ENCODE measurements around the gene CPA5. TPM values are rescaled to one million over a fixed set of nuclear protein-coding genes. Genes with fewer than 3 reads are reported as not detected.
"Not testable (repeated sequence)": the region's sequence is repeated elsewhere in the genome, so short reads cannot be mapped to it uniquely, and the experiment has no call there.

Gene CPA5, protein sequence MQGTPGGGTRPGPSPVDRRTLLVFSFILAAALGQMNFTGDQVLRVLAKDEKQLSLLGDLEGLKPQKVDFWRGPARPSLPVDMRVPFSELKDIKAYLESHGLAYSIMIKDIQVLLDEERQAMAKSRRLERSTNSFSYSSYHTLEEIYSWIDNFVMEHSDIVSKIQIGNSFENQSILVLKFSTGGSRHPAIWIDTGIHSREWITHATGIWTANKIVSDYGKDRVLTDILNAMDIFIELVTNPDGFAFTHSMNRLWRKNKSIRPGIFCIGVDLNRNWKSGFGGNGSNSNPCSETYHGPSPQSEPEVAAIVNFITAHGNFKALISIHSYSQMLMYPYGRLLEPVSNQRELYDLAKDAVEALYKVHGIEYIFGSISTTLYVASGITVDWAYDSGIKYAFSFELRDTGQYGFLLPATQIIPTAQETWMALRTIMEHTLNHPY
- polyA plus RNA-seq (ENCODE audit: insufficient read length), result not detected
- long read RNA-seq, donor 1, result 0 reads
- long read RNA-seq, donor 2, result 0 reads
- long read RNA-seq, donor 3, result 0 reads
- long read RNA-seq, donor 4, result 0 reads
- long read RNA-seq, donor 5, result 0 reads
- long read RNA-seq, donor 6, result 0 reads
- long read RNA-seq, donor 7, result 0 reads
- long read RNA-seq, donor 8, result 0 reads

DNA sequence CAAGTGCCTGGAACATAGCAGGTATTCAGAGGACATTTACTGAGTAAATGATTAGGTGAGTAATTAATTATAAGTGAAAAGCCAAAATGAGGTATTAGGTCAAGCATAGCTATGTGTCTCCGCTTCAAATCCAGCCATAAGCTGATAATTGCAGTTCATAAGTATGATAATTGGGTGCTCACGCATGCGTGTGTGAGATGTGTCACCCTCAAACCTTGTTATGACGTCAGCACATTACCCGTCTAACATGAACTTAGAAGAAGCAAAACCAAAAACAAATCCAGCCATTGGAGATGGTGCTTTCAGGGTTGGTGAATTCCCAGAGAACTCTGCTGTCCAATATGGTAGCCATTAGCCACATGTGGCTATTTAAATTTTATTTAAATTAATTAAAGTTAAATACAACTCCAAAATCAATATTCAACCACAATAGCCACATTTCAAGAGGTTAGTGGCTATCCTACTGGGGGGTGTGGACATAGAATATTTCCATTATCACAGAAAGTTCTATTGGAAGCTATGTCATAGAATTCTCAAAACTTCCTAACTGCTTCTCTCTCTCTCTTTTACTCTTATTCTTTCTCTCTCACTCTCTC lies at the start of gene CPA5:
CPA5 (plus strand) TSS at position 546 of the 596 bp plus-strand sequence. CDS start 1,670 bp downstream, outside the sequence.
- no peak for DNase-seq

DNA sequence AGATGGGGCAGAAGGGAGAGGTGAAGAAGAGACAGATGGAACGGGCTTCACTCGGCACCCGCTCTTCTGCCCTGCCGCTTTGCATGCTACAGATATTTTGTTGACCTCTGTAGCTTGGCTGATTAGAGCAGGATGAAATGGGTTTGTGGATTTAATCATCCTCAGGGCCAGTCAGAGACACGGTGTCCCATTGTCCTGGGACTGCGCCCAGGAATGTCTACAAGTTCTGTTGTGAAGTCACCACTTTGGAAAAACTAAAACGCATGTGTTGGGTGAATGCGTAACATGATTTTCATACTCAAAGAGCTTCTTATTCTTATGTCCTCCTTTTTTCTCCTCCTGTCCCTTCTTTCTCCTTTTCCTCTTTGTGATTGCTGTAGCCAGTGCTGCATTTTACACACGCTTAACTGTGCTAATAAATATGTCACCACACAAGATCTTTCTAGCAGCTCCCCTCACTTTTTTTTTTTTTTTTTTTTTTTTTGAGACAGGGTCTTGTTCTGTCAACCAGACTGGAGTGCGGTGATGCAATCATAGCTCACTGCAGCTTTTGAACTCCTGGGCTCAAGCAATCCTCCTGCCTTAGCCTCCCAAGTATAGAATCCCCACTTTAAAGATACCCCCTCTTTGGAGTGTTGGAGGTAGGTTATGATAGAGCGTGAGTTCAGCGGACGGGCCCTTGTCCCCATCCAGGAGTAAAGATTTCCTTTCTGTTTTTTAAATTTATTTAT lies 48.2 kb upstream of the CPA5 start:
- DNase-seq, result no peak

DNA sequence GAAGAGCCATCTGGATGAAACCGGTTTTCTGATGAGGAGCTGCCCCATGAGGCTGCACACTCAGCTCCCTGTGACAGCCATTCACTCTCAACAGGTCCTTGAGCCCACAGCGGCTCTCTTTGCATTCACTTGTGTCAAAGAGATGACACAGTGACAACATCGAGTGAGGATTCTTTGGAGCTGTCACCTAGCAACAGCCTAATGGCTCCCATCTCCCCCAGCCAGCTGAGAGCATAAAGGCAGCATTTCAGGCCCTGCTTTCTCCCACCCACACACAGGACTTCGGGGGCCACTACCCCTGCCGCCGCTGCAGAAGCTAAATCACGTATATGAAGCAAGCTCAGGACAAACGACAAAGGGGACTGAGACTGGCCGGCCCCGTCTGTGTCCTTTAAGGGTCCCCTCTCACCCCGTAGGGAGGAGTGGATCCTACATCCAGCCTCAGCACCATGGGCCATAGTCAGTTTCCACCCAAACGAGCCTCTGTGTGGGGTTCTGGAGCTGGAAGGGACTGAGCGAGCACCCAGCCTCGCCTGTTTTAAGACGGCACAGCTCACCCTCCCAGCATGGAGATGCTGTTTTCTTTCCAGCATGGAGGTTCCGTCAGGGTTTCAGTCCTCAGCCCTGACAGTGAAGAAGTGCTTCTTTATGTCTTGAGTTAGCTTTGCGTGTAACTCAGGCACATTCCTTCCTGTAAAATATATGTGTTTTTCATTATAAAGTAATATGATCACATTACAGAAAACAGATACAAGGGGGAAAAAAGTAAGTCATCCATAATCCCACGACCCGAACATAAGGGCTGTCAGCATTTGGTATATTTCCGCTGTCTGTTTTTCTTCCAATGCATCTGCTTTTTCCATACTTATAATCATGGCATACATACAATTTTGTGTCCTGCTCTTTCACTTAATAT lies 46.7 kb upstream of the CPA5 start:
- no peak for DNase-seq

DNA sequence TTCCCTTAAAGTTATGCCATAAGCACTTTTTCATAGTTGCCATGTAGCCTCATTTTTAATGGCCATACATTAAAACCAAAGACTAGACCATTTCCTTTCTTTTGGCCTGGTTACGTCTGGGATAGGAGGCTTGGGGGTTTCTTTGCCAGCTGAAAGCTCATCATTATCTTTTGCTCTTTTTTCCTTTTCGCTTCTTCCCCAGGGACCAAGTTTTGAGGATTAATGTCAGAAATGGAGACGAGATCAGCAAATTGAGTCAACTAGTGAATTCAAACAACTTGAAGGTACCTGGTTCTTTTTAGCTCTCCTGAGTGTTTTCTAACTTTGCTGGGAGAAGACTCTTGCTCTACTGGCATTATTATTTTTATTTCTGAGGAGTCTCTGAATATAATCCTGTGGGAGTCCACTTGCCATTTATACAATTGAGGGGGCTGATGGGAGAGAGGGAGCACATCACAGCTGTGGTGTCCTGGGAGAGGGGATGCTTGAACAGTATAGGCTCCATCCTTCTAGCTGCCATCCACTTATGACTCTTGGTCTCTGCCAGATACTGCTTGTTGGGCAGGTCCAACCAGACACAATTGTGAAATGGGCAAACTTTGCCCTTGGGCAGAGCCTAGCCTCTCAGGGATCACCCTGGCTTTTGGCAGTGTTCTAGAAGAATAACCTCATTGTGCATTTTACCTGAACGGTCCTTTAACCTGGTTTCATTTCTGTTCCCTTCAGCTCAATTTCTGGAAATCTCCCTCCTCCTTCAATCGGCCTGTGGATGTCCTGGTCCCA lies 45.9 kb upstream of the CPA5 start:
- DNase-seq, result no peak

DNA sequence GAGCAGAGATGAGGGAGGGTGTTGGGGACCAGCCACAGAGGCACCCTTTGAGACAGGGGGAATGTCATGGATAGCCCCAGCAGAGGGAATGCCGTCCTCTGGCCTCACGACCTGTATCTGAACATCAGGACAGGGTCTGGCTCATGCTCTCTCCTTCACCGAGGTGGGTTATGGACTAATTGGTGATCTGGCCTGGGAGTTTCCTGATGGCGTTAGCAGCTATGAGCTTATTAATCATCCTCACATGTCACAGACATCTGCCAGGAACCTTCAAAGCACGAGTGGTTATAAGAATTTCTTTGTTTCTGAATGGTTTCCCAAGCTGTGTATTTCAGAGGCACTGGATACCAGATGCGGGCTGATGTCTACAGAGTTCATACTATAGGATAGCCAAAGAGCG lies 44.8 kb upstream of the CPA5 start:
- DNase-seq, result no peak

DNA sequence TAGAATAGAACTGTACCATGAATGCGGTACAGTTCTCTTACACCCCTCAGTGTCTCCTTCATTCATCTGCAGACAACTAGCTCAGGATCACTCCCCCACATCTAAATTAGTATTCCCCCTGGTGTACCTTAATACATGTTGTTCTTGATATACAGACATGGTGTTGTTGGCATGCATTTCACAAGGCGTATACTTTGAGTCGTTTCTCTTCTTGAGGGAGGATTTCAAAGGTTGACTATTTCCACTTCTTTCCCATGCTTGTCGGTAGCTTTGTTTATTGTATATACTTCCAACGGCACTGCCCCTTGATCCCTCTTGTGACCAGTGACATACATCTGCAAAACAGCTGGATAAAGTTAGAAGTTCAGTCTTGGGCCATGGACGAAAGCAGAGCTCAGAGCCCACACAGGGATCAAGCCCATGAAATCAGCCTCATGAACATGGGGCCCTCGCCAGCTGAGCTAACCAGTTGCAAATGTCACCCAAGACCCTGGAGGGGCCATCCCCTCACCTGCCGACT lies 43.1 kb upstream of the CPA5 start:
- DNase-seq, result peak; percentile 64

DNA sequence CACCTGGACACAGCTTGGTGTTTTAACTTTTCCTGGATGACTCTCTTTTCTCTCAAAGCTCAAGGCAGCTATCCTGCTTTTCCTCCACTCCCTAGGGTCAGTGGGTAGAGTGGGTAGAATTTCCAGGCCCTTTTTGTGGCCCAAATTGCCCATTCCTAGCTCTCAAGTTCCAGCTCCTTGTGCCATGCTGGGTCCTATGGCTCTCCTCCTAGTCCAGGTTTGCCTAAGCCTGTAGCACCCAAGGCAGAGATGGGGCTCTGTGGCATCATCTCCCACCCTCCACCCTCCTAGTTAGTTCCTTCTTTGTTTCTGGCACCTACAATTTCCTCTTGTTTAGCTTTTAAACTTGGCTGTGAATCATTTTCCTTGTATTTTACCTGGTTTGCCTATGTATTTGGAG lies 42.0 kb upstream of the CPA5 start:
- no peak for DNase-seq

DNA sequence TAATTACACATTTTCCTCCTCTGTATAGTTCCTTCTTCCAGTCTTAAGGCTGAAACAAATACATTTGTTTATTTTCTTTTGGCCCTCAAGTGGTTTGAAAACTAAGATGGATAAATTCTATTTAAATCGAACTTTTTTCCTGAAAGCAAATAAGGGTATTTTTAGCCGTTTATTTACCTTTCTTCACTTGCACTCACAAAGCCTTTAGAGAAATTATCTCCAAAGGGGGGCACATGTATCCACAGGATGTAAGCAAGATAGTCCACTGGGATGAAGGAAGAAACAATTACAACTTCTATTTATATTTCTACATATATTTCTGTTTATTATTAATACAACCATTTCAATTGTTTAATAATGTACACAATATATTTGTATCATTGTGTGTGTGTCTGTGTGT lies 41.5 kb upstream of the CPA5 start:
- DNase-seq, result no peak

DNA sequence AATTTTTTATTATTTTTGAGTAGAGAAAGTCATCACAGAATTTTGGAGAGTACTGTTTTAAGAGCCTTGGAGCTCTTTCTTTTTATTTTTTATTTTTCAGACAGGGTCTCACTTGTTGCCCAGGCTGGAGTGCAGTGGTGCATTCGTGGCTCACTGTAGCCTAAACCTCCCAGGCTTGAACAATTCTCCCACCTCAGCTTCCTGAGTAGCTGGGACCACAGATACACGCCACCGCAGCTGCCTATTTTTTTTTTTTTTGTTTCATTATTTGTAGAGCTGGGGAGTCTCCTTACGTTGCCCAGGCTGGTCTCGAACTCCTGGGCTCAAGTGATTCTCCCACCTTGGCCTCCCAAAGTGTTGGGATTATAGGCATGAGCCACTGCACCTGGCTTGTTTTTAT lies 41.1 kb upstream of the CPA5 start:
- no peak for DNase-seq

DNA sequence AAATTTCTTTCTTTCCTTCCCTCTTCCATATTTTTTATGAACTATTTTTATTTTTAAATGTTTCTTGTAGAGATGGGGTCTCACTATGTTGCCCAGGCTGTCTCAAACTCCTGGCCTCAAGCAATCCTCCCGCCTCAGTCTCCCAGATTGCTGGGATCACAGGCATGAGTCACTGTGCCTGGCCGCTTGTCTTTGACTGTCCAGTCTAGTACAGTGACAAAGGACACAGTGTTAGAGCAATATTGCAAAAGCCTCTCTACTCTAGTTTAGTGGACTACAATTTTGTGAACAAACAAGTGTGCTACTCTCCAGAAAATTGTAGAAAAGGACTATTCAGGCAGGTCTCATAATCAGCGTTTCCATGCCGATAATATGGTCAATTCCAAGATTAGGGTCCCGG lies 40.6 kb upstream of the CPA5 start:
- DNase-seq, result no peak

DNA sequence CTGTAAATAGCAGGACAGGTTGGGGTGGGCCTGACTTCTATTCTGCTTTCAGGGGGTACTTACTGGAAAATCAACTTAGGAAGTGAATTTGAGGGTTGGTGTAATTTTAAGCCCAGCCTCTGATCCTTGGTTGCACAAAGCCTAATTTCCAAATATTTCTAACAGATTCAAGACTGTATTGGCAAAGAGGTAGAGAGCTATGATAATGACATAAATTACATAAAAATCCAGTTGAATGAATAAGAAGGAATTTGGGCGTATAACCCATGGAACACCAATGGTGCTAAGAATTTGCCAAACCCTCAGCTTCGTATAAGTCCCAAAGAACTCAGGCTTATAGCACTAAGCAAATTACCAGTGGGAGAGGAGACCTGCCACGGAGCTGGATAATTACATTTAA lies 39.7 kb upstream of the CPA5 start:
- no peak for DNase-seq

DNA sequence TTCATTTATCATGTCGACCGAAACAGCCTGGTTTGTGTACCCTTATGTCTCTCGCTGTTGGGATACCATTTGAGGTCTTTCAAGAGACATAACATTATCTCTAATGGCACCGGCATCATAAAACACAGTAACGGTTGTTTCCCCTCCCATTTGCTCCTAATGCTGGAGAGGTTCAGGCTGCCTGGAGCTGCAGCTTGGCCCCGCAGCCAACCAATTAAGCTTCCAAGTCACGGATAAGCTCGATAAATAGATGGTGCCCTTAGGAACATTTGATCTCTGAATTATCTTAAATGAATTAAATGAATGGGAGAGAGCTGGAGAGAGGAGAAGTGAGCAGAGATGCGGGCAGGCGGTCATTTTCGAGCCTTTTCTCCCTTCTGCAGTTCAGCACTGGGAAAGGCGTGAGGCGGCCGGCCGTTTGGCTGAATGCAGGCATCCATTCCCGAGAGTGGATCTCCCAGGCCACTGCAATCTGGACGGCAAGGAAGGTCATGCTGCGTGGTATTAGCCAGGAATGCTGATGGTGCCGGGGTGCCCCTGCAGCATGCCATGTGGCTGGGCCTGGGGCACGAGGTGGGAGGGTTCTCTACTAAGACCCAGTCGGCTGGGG lies 39.1 kb upstream of the CPA5 start:
- DNase-seq, result no peak

DNA sequence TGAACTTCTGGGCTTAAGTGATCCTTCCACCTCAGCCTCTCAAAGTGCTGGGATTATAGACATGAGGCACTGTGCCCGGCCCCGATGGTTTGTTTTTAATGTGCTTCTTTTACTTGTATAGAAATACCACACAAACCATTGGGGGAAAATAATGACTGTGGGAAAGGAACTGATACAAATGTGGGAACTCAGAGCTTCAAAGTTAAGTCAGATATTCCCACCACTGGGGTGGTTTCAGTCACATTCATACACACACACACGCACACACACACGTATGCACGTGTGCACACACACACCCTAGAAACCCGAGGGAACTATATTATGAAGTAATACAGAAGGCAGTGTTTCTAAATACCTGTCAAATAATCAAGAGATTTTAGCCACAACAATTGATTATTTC lies 34.6 kb upstream of the CPA5 start:
- DNase-seq, result no peak

DNA sequence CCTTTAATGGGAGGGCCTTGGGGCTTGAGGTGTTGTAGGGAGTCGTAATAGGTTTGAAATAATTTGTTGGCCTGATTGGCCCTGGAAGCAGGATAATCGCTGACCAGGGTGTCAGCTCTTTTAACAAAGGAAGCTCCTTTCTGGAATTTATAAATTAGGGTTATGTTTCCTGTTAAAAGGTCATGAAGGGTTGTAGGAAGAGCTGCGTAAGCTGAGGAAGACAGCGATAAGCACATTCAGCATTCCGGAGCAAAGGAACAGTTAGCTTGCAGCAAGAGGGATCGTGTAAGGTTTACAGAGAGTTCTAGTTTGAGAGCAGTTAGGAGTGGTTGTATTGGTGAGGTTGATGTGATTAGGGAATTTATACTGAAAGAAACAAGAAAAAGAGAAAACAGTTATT lies 30.3 kb upstream of the CPA5 start:
- DNase-seq, result no peak

DNA sequence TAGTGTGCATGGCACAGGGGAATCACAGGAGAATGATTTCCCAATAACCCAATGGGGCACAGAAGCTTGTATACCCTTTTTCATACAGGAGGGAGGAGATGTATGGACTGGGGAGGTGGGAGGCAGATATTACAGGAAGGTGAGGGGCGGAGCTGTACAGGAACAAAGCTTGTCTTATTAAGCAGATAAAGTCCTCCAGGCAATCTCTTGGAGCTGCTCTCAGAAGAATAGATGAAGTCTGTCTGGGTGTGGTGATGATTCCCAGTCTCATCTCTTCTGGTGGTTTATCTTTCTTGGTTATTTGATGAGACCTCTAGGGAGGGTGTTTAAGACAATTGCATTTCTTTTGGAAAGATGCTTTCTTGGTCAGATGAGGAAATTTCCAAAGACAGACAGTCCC lies 25.1 kb upstream of the CPA5 start:
- DNase-seq, result no peak

DNA sequence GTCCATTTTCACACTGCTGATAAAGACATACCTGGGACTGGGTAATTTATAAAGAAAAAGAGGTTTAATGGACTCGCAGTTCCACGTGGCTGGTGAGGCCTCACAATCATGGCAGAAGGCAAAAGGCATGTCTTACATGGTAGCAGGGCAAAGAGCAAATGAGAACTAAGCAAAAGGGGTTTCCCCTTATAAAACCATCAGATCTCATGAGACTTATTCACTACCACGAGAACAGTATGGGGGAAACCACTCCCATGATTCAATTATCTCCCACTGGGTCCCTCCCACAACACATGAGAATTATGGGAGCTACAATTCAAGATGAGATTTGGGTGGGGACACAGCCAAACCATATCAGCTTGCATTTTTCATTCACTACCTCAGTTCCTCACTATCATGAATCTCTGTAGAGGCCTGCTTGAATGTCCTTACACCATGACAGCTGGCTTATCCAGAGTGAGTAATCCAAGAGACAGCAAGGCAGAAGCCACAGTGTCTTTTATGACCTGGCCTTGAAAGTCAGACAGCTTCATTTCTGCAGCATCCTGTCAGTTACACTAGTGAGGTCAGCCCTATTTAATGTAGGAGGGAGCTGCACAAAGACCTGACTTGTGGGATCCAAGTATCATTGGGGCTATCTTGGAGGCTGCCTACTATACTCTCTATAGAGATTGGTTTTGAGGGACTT lies 22.9 kb upstream of the CPA5 start:
- DNase-seq, result not testable (repeated sequence)

DNA sequence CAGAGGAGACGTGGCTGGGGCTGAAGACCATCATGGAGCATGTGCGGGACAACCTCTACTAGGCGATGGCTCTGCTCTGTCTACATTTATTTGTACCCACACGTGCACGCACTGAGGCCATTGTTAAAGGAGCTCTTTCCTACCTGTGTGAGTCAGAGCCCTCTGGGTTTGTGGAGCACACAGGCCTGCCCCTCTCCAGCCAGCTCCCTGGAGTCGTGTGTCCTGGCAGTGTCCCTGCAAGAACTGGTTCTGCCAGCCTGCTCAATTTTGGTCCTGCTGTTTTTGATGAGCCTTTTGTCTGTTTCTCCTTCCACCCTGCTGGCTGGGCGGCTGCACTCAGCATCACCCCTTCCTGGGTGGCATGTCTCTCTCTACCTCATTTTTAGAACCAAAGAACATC lies 22.0 kb upstream of the CPA5 start:
- no peak for DNase-seq

DNA sequence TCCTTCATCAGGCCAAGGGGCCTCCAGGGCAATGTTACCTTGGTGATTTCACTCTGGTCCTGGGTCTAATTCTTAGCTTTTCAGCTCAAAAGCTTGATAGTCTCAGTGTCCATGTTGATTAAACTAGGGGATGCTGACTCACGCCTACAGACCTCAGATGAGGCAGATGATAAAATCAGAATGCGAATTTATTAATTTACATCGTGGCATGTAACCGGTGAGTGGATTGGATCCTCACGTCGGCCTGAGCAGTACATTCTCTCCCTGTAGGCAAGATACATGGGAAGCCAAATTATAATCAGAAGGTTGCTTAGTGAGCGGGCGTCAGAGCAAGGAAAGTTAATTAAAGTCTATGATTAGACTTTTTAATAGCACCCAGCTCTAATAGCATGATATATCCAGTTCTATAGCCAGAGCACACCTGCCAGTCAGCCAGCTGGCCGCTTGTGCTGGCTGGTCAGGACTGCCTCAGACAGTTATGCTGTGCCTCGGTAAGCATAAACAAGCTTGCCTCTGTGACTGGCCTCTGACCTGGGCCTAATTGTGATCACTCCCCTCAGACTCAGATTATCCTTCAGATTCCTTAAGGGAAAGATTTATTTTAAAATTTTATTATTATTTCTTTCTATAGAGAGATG lies 20.2 kb upstream of the CPA5 start:
- DNase-seq, result no peak

DNA sequence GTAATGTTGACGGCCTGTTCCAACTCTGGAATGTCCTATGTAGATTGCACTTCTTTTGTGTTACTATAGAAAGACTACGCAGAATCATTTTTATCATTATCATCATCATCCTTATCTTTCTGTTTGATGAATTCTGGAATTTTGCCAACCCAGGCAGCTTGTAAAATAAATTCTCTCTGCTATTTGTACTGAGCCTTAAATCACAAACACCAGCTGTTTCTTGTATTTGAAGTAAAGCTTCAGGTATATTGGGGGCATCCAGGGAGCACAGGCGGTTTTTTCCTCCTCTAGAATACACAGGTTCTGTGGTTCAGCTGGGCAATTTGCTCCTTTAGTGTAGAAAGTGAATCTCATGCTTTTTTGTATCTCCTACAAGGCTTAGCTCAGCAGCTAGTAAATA lies 14.9 kb upstream of the CPA5 start:
- no peak for DNase-seq

Data from left kidney (tissue), 8 donors.